BJ (cell line): Measurements from ENCODE around the gene RAD51B. TPM values are rescaled to one million over a fixed set of nuclear protein-coding genes. Genes with fewer than 3 reads are reported as not detected.

Source experiments
- CTCF ChIA-PET: fragments of 350-600 bp; formaldehyde crosslinking; extraction: SDS; loops from one replicate; lab custom pipeline; 2021; ENCODE audit warnings: antibody characterized with exemption, inconsistent platforms; lab: Yijun Ruan, JAX
- POLR2A ChIA-PET: fragments of 300-600 bp; sonication (Branson Sonifier 250); formaldehyde crosslinking; extraction: SDS; loops from one replicate; lab custom pipeline; 2021; ENCODE audit warnings: antibody characterized with exemption; lab: Charles Lee
- DNase-seq: peaks from one replicate; pipeline ENCODE4 v3.0.0-alpha.2; 2011; ENCODE audit warnings: low read depth
- H3K27me3 ChIP-seq: 2 replicates; pipeline ENCODE4 v1.6.0; 2011; ENCODE audit warnings: low read length; ENCODE audit not compliant: control insufficient read depth, insufficient read depth
- H3K36me3 ChIP-seq: 2 replicates; pipeline ENCODE4 v1.5.1; 2011; ENCODE audit warnings: low read length; ENCODE audit not compliant: control insufficient read depth, insufficient read depth
- H3K4me3 ChIP-seq: 2 replicates; pipeline ENCODE4 v1.5.1; 2011; ENCODE audit warnings: low read depth, mild to moderate bottlenecking, control low read depth, low read length
- polyA plus RNA-seq: library from polyadenylated mRNA; depleted of rRNA; stranded (reverse); fragments of >200 nt; gene quantifications from 2 replicates; pipeline ENCODE4 v1.2.3, GENCODE V29; 2011
- TF ChIP-seq, protein P1 (sequence below): IDR thresholded peaks from 2 replicates; pipeline ENCODE4 v1.5.1; 2011; ENCODE audit warnings: low read depth, mild to moderate bottlenecking, control low read depth, inconsistent platforms, low read length, moderate library complexity; ENCODE audit not compliant: insufficient read depth

RAD51B gene
- polyA plus RNA-seq, 1 experiment, result 5.6 TPM

DNA sequence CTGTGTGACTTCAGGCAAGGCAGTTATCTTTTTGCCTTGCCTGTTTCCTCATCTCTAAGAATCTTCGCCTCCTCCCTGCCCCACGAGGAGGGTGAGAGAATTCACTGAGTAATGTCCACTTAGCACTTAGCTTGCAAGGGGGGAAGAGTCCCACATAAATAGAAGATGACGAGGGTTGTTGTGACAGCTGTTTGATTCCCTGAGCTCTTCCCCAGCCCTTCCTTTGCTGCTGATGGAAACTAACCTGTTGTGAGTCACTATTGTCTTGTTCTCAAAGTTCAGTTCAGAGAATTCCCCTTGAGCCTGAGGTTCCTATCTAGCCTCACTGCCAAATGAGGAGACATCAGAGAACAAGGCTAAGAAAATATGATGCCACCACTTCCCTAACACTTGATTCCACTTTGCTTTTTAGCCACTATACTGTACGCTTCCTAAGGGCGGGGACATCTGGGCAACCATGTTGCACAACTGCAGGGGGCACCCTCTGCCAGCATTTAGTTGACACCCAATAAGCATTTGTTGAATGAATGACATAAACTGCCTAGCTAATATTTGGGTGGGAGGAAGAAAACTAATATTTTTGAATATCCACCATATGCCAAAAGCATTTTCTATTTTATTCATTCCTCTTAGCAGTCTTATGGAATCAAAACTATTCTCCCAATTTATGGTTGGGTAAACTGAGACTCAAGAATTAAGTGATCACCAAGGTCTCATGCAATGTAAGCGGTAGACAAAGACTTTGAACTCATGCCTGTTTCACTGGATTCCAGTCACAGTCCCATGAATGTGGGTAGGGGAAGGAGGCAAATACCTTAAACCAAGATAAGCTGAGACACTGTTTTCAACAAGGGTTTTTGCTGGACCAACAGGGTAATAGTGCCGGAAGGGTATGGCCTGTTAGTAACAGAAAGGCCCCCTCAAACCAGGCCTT, 895.7 kb downstream of the RAD51B start:
- TF ChIP-seq, protein P1, sequence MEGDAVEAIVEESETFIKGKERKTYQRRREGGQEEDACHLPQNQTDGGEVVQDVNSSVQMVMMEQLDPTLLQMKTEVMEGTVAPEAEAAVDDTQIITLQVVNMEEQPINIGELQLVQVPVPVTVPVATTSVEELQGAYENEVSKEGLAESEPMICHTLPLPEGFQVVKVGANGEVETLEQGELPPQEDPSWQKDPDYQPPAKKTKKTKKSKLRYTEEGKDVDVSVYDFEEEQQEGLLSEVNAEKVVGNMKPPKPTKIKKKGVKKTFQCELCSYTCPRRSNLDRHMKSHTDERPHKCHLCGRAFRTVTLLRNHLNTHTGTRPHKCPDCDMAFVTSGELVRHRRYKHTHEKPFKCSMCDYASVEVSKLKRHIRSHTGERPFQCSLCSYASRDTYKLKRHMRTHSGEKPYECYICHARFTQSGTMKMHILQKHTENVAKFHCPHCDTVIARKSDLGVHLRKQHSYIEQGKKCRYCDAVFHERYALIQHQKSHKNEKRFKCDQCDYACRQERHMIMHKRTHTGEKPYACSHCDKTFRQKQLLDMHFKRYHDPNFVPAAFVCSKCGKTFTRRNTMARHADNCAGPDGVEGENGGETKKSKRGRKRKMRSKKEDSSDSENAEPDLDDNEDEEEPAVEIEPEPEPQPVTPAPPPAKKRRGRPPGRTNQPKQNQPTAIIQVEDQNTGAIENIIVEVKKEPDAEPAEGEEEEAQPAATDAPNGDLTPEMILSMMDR, result no peak
- ChIA-PET POLR2A (no interaction called here), CTCF (interaction anchor here (0.6 to 1.4 kb wide), 2 partner anchors 8 to 476 kb away, joined by 4 read pairs; no protein-coding TSS in a partner anchor)
- Histone ChIP-seq H3K4me3 (no peak overlapping the region), H3K27me3 (no peaks in the 10 kb centered on the region), H3K36me3 (no peaks in the 10 kb centered on the region)
- no peak for DNase-seq

DNA sequence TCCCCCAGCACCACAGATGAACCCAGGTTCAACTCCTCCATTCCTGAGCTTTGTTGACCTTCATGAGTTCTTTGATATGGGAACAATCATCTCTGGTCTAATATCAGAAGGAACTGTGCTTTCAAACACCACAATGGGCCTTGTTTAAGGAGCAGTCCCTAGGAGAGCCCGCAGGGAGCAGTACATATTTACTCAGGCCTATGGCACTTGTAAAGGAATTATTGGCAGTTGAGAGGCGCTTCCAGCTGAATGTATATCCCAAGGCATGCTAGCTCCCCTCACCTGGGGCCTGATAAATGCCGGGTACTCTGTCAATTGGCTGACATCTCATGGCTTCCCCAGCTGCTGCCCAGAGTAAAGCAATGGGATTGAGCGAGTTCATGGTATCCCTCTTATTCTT, 897.1 kb downstream of the RAD51B start:
- DNase-seq, result no peak
- CTCF ChIA-PET, result no interaction called here
- TF ChIP-seq, protein P1, result no peak
- Histone ChIP-seq H3K27me3 (no peaks in the 10 kb centered on the region), H3K4me3 (no peak overlapping the region), H3K36me3 (no peaks in the 10 kb centered on the region)
- POLR2A ChIA-PET, result interaction anchor here (0.7 kb wide), 1 partner anchor 205 kb away, joined by 3 read pairs; no protein-coding TSS in a partner anchor

DNA sequence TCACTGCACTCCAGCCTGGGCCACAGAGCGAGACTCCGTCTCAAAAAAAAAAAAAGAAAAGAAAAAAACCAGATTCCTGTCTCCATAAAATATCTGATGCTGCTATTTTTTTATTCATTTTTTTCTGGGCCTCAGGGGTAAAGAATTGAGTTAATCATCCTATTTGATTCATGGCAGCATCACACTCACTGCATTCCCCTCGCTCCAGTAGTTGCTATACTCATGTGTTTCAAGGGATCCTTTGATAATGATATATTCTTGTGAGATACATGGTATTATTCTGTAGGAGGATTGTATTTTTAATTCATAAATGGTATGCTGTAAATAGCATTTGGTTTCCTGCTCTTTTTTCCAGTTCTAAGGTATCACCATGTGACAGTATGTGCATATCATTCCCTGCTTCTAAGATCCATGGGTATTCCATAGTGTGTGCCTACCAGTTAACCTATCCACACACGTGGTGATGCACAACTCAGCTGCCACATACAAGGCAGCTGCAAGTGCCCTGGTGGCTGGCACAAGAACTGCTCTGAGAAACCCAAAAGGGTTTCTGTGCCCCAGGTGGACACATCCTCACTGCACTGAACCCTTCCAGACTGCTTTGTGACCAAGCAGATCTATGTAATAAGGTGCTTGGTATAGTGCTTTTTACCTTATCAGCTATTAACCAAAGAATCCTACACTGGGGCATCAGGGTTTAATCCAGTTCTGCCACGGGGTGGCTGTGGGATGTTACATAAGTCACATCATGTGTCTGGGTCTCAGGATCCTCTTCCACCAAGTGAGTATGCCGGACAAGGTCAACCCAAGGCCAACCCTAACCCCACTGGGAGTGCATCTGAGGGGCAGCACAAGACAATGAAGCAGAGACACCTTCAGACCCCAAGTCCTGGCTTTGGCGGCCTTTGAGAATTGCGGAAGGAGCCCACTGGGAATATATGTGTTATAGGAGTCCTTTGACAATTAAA, 898.7 kb downstream of the RAD51B start:
- CTCF ChIA-PET, result interaction anchor here (0.6 kb wide), 1 partner anchor 509 kb away, joined by 4 read pairs; no protein-coding TSS in a partner anchor
- Histone ChIP-seq H3K36me3 (no peaks in the 10 kb centered on the region), H3K27me3 (no peaks in the 10 kb centered on the region), H3K4me3 (no peak overlapping the region)
- no peak for DNase-seq
- POLR2A ChIA-PET, result no interaction called here
- TF ChIP-seq, protein P1, result 0 out of 2 replicates have a peak, but pooled peaks have one; percentile 19

DNA sequence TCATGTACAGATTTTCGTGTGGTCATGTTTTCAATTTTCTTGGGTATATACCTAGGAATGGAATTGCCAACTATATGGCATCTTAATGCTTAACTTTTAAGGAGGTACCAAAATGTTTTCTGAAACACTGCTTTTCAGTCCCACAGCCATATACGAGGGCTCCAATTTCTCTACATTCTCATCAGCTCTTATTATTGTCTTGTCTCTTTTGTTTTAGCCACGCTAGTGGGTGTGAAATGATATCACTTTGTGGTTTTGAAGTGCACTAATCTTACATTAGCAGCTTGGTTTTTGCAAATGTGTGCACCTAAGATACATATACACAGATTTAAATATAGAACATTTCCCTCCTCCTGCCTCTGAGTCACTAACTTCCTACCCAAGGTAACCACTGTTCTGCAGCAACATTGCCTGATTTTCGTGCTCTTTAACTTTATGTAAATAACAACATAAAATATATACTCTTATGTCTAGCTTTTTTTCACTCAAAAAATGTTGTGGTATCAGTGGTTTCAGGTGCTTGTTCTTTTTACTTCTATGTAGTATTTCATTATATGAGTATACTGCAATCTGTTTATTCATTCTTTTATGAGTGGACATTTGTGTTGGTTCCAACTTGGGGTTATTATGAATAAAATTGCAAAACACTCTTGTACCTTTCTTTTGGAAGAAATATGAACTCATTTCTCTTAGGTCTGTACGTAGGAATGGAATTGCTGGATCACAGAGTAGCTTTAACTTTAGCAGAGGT, 900.2 kb downstream of the RAD51B start:
- Histone ChIP-seq H3K27me3 (no peaks in the 10 kb centered on the region), H3K36me3 (no peaks in the 10 kb centered on the region), H3K4me3 (no peak overlapping the region)
- ChIA-PET POLR2A (no interaction called here), CTCF (interaction anchor here (0.8 kb wide), 1 partner anchor 11 kb away, joined by 3 read pairs; no protein-coding TSS in a partner anchor)
- TF ChIP-seq, protein P1, result no peak
- DNase-seq, result no peak
